Caki2 (cell line): ENCODE data around the gene ACSF2. TPM values are rescaled to one million over a fixed set of nuclear protein-coding genes. Genes with fewer than 3 reads are reported as not detected.
A peak's percentile ranks its signal among the peaks of the same experiment; 100 is the strongest.
"Not testable (repeated sequence)": the region's sequence is repeated elsewhere in the genome, so short reads cannot be mapped to it uniquely, and the experiment has no call there.

Experiments used
- DNase-seq: peaks from one replicate; pipeline ENCODE4 v3.0.0-alpha.2; 2015; ENCODE audit warnings: low read depth
- in situ Hi-C: cut with HindIII; loops from 2 replicates; pipeline ENCODE4 v1.10.0; 2016; ENCODE audit warnings: low sequenced_read_pairs, low pct_unique_long_range_greater_than_20kb, mixed read lengths
- total RNA-seq: library from RNA; depleted of rRNA; stranded (reverse); fragments of >200 nt; shearing (Covaris generic); gene quantifications from 2 replicates; pipeline ENCODE4 v1.2.3, GENCODE V29; 2014; ENCODE audit warnings: low replicate concordance

ACSF2 gene
- total RNA-seq, 1 experiment from 2014 or later, result 33.1 TPM

DNA sequence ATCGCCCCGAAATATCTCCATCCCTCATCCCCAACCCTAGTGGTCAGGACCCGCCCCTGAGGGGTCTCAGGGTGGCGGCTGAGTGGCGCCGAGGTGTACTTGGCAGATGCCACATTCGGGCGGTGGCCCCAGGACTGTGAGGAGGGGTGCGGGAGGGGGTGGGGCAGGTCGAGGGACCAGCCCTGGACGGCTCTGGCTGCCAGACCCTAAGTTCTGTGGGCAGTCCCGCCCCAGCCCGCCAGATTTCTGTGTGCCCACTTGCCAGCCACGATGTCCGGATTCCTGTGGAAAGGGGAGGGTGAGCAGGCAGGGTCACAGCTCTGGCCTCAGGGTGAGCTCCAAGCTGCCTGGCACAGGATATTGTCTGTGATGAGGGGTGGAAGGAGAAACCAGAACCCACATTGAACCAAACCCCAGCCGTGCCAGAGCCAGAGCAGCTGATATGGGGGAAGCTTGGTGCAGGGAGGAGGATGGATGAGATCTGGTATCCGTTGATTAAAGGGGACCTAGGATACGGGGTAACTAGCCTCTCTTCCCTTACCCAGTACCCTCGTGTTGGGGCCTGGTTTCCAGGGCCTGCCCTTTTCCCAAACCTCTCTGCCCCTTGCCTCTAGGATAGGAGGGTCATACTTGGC is 43.8 kb downstream of the ACSF2 start:
- DNase-seq, result no peak
- in situ Hi-C loops, result no loop called here

DNA sequence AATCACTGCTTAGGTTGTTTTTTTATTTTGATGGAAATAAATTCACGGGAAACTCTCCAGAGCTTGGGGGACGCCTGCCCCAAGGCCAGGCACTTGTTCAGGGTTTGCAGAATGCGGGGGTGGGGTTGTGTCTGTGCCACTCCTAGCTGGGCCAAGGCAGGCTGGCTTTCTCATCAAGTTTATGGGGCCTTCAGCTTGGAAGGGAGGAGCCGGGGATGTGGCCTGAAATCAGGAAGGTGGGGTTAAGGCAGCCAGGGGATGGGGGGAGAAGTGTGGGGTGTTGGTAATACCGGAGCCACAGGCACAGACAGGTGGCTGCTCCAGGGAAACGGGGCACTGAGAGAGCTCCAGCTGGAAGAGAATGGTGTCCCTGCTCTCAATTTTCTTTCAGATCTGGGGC is 44.4 kb downstream of the ACSF2 start:
- in situ Hi-C loops, result no loop called here
- no peak for DNase-seq

DNA sequence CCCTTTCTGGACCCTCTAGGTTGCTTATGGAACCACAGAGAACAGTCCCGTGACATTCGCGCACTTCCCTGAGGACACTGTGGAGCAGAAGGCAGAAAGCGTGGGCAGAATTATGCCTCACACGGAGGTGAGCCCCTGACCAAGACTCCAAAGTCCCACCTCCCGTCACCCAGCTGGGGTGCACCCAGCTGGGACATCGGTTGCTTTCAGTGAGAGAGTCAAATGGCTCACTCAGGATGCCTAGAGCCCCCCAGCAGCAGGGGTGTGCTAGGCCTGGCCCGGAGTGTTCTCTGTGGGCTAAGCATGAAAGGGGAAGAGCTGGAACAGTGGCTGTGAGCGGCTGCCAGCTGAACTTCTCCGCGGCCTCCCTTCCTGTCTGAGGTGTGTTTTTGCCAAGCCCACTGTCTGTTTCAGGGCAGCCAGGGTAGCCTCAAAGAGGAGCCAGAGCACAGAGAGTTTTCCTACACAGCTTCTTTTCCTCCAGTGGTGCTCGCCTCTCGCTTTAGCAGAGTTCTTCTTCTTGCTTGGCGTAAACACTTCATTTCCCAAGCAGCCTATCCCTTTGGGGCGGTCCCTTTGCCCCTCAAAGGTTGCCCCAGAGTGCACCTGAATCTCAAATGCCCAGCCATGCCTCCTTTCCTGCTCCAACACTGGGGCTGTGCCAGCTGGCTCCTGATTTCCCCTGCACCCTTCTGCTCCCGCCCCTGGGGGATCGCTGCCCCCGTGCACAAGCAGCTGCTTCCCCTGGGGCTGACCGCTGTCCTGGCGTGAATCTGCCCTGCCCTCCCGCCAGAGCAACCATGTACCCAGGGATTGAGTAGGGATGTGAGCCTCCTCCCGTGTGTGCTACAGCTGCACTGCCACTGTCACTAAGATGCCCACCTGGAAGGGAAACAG is 45.2 kb downstream of the ACSF2 start:
- DNase-seq, result no peak
- in situ Hi-C loops, result no loop called here

DNA sequence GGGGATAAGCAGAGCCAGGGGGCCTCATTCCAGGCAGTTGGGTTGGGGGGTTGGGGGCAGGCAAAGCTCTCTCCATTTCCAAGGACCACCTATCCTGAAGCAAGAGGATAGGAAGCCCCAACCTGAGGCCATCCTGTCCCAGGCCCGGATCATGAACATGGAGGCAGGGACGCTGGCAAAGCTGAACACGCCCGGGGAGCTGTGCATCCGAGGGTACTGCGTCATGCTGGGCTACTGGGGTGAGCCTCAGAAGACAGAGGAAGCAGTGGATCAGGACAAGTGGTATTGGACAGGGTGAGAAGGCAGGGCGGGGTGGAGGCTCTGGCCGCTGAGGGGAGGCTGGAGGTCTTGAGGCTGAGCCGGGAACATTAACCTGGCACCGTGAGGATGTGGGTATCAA is 46.3 kb downstream of the ACSF2 start:
- DNase-seq, result no peak
- in situ Hi-C loops, result no loop called here

DNA sequence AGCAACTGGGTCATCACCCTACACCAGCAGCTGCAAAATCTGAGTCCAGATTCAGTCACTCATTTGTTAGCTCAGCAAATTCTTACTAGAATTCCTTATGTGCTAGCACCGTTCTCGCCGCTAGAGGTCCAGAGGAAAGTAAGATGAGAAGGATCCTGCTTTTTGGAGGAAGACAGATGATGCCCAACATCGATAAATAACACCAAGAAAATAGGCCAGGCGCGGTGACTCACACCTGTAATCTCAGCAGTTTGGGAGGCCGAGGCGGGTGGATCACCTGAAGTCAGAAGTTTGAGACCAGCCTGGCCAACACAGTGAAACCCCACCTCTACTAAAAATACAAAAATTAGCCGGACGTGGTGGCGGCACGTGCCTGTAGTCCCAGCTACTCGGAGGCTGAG is 46.7 kb downstream of the ACSF2 start:
- DNase-seq, in situ Hi-C loops: not testable (repeated sequence)

DNA sequence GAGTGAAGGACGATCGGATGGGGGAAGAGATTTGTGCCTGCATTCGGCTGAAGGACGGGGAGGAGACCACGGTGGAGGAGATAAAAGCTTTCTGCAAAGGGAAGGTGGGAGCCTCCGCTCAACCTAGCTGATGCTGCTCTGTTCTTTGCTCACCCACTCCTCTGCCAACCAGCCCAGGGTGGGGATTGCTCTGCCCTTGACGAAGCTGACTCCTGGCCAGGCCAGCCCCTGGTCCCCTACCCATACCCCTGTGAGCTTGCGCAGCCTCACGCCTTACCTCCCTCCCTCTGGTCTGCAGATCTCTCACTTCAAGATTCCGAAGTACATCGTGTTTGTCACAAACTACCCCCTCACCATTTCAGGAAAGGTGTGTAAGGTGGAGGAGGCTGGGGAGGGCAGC is 47.9 kb downstream of the ACSF2 start:
- no peak for DNase-seq
- in situ Hi-C loops, result no loop called here

DNA sequence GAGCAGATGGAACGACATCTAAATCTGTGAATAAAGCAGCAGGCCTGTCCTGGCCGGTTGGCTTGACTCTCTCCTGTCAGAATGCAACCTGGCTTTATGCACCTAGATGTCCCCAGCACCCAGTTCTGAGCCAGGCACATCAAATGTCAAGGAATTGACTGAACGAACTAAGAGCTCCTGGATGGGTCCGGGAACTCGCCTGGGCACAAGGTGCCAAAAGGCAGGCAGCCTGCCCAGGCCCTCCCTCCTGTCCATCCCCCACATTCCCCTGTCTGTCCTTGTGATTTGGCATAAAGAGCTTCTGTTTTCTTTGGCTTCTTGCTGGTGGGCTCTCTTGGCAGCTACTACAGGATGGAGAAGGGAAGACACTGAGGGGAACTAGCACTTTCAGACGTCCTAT is 48.5 kb downstream of the ACSF2 start:
- in situ Hi-C loops, result no loop called here

DNA sequence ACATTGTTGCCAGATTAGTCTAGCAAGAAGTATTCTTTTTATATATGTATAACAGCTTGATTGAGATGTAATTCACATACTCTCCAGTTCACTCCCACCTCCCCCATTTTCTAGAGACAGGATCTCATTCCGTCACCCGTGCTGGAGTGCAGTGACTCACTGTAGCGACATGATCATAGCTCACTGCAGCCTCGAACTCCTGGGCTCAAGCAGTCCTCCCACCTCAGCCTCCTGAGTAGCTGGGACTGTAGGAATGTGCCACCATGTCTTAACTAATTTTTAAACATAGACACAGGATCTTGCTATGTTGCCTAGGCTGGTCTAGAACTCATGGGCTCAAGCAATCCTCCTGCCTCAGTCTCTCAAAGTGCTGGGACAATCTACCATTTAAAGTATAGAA is 49.3 kb downstream of the ACSF2 start:
- no peak for DNase-seq
- in situ Hi-C loops, result no loop called here

More for the DNA sequence above, 48.5 kb downstream of the ACSF2 start:
- DNase-seq, result no peak

DNA sequence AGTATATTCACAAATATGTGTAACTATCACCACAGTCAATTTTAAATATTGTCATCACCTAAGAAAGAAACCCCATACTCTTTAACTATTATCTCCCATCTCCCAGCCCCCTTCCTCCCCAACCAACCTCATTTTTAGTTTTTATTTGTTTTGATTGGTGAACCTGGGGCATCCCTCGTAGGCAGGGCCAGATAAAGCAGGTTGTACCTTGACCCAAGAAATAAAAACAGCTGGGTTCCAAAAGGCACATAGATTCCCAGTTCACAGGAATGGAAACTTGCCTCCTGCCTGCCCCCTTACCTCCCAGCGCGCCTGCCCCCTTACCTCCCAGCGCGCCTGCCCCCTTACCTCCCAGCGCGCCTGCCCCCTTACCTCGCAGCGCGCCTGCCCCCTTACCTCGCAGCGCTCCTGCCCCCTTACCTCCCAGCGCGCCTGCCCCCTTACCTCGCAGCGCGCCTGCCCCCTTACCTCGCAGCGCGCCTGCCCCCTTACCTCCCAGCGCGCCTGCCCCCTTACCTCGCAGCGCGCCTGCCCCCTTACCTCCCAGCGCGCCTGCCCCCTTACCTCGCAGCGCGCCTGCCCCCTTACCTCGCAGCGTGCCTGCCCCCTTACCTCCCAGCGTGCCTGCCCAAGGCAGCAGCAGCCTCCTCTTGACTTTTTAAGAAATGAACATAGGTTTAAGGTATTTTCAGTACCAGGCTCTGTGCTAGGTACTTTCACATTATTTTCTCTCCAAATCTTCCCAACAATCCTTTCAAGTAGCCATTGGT is 49.9 kb downstream of the ACSF2 start:
- DNase-seq, in situ Hi-C loops: not testable (repeated sequence)

DNA sequence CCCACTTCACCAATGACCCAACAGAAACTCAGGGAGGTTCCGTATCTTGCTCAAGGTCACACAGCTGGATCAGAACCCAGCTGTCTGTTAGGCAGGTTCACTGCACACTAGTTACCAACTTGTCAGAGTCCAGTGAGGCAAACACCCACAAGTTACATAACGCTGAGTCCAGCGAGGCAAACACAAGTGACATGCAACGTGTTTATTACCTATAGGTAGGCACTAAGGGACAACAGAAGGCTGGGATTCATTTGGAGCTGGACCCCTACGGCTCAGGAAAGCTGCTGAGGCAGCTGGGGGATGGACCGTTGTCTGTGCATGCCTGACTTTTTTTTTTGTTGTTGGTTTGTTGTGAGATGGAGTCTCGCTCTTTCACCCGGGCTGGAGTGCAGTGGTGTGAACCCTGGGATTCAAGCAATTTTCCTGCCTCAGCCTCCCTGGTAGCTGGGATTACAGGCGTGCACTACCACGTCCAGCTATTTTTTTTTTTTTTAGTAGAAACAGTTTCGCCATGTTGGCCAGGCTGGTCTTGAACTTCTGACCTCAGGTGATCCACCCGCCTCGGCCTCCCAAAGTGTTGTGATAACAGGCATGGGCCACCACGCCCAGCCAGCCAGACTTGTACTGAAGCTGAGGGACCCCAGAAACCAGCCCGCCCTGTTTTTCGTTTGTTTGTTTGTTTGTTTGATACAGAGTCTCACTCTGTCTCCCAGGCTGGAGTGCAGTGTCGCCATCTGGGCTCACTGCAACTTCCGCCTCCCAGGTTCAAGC is 50.7 kb downstream of the ACSF2 start:
- no peak for DNase-seq
- in situ Hi-C loops, result no loop called here

DNA sequence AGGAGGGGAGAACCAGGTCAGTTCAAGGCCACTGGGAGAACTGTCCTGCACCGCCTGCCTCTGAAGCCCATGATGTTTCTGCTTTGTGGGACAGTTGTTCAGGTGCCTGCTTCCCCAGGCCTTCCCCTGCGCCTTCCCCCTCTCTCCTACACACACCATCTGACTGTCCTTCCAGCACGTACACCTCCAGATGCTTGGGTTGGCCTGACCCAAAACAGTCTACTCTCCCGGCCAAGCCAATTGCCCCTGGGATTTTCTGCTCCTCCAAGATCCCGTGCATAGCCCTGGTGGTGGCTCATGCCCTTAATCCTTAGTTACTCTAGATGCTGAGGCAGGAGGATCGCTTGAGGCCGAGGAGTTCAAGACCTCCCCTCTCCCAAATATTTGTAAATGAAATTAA is 52.0 kb downstream of the ACSF2 start:
- no peak for DNase-seq
- in situ Hi-C loops, result no loop called here

DNA sequence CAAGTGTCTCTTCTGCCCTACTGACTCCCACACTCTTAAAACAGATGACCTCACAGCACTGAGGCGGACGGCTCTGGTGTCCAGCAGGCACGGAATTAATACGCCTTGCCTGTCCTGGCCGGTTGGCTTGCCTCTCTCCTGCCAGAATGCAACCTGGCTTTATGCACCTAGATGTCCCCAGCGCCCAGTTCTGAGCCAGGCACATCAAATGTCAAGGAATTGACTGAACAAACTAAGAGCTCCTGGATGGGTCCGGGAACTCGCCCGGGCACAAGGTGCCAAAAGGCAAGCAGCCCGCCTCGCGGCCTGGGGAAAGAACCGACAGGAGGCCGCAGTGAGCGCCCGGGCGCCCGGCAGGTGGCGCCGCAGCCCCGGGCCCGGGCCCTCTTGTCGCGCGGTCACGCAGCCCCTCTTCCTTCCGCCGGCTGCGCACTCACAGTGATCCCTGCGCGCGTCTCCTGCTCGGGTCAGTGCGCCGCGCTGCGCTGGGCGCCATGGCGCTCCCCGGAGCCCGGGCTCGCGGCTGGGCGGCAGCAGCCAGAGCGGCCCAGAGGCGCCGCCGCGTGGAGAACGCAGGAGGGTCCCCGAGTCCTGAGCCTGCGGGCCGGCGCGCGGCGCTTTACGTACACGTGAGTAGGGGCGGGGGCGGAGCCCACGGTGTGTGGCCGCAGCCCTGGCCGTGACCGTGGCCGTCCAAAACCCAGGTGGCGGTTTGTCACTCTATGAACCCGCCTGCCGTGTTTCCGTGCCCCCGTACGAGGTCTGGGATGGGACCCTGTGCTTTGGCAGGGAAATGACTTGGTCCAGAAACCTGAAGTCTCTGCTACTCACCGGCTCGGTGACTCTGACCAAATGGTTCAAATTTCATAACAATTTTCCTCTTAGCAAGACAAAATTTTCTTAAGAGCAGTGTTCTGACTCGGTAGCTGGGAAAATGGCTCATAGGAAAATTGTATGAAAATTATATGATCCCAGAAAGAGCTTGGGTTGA is 52.7 kb downstream of the ACSF2 start, which contains the start of gene RSAD1:
Gene RSAD1, plus strand, starts transcription at position 470 of the 991 bp plus-strand sequence. Its CDS starts 25 bp downstream, at position 495.
- peak; percentile 95 for DNase-seq
- in situ Hi-C loops, result no loop called here

DNA sequence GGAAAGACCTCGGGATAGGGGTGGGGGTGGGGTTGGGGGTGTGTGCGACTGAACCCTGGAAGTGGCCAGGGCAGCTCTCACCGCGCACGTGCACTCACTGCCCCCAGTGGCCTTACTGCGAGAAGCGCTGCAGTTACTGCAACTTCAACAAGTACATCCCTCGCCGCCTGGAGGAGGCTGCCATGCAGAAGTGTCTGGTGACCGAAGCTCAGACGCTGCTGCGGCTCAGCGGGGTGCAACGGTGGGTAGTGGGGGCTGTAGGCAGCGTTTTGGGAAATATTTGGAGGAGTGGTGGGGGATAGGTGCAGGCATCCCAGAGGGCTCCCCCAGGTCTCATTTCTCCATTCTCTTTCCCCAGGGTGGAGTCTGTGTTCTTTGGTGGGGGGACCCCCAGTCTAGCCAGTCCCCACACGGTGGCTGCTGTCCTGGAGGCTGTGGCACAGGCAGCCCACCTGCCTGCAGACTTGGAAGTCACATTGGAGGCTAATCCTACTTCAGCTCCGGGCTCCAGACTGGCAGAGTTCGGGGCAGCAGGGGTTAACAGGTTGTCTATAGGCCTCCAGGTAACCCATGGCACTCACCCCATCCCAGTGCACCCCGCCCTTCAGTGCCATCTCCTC is 53.6 kb downstream of the ACSF2 start:
- DNase-seq, result peak; percentile 57
- in situ Hi-C loops, result no loop called here

DNA sequence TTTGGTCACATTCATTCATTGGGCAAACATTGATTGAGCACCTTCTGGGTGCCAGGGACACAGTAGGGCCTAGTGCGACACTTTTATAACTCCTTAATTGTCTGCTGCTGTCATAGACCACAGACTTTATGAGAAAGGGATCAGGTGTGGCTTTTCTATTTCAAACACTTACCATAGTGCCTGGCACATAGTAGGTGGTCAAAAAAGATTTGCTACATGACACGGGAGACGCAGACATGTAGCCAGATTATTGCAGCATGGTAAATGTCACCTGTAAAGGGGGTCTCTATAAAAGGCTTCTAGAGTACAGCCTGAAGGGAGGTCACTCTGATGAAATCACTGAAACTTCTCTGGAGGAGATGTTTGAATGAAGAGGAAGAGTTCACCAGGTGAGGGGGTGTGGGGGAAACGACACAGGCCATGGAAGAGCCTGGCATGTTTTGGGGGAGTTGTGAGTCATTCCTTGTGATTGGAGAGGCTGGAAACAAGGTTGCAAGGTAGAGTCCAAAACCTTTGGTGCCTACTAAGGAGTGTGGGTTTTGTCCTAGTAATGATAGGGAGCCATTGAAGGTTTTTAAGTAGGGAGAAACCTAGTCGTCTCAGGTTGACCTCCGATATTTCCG is 54.2 kb downstream of the ACSF2 start:
- in situ Hi-C loops, result no loop called here
- no peak for DNase-seq

DNA sequence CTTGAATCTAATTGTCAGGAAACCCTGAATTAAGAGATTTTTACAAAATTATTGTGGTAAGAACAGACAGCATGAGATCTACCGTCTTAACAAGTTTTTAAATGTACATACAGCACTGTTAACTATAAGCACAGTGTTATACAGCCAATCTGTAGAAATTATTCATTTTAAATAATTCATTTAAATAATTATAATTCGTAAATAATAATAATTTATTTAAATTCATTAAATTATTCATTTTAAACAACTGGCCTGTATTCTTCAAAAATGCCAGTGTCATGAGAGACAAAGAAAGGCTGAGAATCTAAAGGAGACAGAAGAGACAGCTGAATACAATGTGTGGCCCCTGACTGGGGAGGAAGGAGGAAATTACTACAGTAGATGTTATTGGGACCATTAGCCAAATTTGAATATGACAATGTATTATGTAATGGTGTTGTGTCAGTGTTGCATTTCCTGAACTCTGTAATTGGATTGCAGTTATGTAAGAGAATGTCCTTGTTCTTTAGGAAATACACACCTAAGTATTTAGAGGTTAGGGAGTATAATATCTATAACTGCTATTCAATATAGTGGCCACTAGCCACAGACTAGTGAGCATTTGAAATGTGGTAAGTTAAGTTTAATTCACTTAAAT is 55.0 kb downstream of the ACSF2 start:
- in situ Hi-C loops, result no loop called here
- no peak for DNase-seq

DNA sequence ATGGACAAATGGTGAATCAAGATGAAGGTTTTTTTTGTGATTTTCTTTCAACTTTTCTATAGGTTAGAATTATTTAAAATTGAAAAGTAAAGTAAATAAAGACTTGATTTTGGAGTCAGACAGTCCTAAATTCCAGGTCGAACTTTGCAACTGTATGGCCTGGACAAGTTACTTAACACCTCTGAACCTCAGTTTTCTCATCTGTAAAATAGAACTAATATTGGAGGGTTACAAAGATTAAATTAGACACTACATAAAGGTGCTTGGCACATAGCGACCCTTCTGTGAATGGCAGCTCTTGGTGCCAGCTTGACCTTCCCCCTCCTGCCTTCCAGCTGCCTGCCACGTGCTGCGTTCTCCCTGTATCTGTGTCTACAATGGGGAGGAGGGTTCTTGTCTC is 55.6 kb downstream of the ACSF2 start:
- in situ Hi-C loops, result no loop called here
- DNase-seq, result no peak
